ENCODE measurements around the gene ECSIT.

- TF ChIP-seq CTCF (IDR thresholded peaks at IDR 0.05), result no peak
- no peak for TF ChIP-seq EZH2 (IDR thresholded peaks at IDR 0.05; ENCODE audit: borderline replicate concordance, insufficient read depth, low read depth, low read length, poor library complexity, severe bottlenecking)
Observed at GRCh38 chr19:11478167-11479089, 50.5 kb downstream of the ECSIT start.

Measured in B cell (primary cell).